Cardiac muscle cell (in vitro differentiated cells and primary cell): Measurements from ENCODE around the gene CDV3. TPM values are rescaled to one million over a fixed set of nuclear protein-coding genes. Genes with fewer than 3 reads are reported as not detected.
A peak's percentile ranks its signal among the peaks of the same experiment; 100 is the strongest.
"Not testable (repeated sequence)": the region's sequence is repeated elsewhere in the genome, so short reads cannot be mapped to it uniquely, and the experiment has no call there.

ENCODE experiments used
- DNase-seq, 2 donors: peaks; one replicate each; pipeline versions ENCODE4 v3.0.0 to v3.0.0-alpha.2; 2010 to 2017; ENCODE audit warnings: low read depth in 1 of 2, low spot score in 1 of 2
- H3K27ac ChIP-seq: fragments of 200-600 bp; sonication (generic); 2 replicates; pipeline ENCODE4 v1.5.1; 2016
- H3K27me3 ChIP-seq: fragments of 200-600 bp; sonication (generic); 2 replicates; pipeline ENCODE4 v1.6.0; 2016; ENCODE audit warnings: control low read depth
- H3K36me3 ChIP-seq: fragments of 200-600 bp; sonication (generic); 2 replicates; pipeline ENCODE4 v1.5.1; 2016; ENCODE audit warnings: control low read depth
- H3K4me1 ChIP-seq: fragments of 200-600 bp; sonication (generic); 2 replicates; pipeline ENCODE4 v1.8.1; 2017; ENCODE audit warnings: low read depth, mild to moderate bottlenecking, mixed run types
- H3K4me3 ChIP-seq: fragments of 200-600 bp; sonication (generic); 2 replicates; pipeline ENCODE4 v1.5.1; 2016; ENCODE audit warnings: mild to moderate bottlenecking
- H3K9me3 ChIP-seq: fragments of 200-600 bp; sonication (generic); 2 replicates; pipeline ENCODE4 v1.5.1; 2017; ENCODE audit warnings: low read depth, mild to moderate bottlenecking, control low read depth
- polyA plus RNA-seq: library from polyadenylated mRNA; unstranded; fragments of >200 nt; fragmentation: Nextera tagmentation; extraction: Ambion mirVana; gene quantifications from 2 replicates; pipeline ENCODE4 v1.2.1, GENCODE V29; 2016
- total RNA-seq: library from RNA; depleted of rRNA; stranded (reverse); fragments of >200 nt; gene quantifications from 2 replicates; pipeline ENCODE4 v1.2.3, GENCODE V29; 2016
- TF ChIP-seq, protein P1 (sequence below): IDR thresholded peaks from 2 replicates; pipeline ENCODE4 v1.5.1; 2012; ENCODE audit warnings: low read depth, mild to moderate bottlenecking, low read length

The CDV3 gene
- total and polyA plus RNA-seq, 2 experiments from 2014 or later: 56.7 to 100 TPM

DNA sequence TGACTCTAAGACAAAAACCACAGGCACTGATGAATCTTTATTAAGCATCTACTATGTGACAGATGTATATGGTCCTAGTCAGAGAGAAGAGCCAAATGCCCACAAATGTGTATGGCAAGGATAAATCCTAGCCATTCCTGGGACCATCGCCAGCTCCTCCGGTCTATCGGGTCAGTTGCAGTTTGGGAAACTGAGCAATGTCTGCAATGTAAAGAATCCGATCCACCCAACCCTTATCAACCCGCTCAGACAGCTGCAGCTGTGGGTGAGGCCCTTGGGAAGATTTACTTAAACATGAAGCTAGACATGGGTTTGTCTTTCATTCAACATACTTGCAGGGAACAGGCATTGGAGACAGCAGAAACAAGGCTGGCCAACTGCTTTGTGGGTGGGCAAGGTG is 40.5 kb upstream of the CDV3 start:
- H3K27me3 ChIP-seq: no peaks in the 10 kb centered on the region
- TF ChIP-seq, protein P1, sequence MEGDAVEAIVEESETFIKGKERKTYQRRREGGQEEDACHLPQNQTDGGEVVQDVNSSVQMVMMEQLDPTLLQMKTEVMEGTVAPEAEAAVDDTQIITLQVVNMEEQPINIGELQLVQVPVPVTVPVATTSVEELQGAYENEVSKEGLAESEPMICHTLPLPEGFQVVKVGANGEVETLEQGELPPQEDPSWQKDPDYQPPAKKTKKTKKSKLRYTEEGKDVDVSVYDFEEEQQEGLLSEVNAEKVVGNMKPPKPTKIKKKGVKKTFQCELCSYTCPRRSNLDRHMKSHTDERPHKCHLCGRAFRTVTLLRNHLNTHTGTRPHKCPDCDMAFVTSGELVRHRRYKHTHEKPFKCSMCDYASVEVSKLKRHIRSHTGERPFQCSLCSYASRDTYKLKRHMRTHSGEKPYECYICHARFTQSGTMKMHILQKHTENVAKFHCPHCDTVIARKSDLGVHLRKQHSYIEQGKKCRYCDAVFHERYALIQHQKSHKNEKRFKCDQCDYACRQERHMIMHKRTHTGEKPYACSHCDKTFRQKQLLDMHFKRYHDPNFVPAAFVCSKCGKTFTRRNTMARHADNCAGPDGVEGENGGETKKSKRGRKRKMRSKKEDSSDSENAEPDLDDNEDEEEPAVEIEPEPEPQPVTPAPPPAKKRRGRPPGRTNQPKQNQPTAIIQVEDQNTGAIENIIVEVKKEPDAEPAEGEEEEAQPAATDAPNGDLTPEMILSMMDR: no peak
- H3K4me1 ChIP-seq: no peaks in the 10 kb centered on the region
- H3K4me3 ChIP-seq: no peak overlapping the region
- DNase-seq: peak in 1 of 2 donors; percentile 72
- H3K27ac ChIP-seq: no peak overlapping the region
- H3K9me3 ChIP-seq: no peaks in the 10 kb centered on the region
- H3K36me3 ChIP-seq: no peaks in the 10 kb centered on the region

DNA sequence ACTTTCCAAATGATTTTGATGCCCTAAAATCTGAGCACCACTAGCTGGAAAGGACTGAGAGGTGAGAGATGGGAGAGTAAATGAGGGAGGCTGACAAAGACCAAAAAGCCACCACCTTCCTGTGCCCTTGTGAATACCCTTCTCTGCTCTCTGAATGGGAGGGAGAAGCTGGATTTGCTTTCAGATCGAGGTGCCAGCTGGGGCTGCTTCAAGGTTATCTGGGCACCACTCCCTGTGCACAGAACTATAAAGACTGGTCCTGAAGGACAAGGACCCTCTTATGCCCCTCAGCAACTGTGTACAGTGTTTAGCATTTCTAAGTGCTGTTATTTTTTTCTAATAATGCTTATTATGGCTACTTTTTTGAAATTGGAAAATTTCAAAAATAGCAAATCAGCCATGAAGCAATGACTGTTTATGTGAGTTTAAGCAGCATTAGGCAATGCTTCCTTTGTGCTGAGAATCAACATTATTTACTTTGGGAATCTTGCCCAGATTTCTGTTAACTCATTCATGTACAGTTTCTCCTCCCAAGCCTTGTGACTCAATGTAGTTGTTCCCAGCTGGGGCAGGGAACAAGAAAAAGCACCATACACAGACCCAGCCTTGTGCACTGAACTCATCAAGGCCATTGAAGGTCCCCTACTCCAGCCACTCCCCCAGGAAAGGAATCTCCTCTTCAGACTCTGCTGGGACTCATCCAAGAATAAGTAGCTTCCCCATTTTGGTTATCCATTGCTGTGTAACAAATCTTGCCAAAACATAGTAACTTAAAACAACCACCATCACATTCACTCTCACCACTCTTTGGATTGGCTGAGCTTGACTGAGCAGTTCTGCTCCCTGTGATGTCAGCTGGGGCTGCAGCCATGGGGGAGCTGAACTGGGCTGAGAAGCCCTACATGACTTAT is 37.3 kb upstream of the CDV3 start:
- Histone ChIP-seq H3K27ac (no peak overlapping the region), H3K9me3 (no peaks in the 10 kb centered on the region), H3K27me3 (no peaks in the 10 kb centered on the region), H3K4me1 (no peaks in the 10 kb centered on the region), H3K36me3 (no peaks in the 10 kb centered on the region), H3K4me3 (no peak overlapping the region)
- DNase-seq: peak in 1 of 2 donors; percentile 94
- TF ChIP-seq, protein P1: no peak

DNA sequence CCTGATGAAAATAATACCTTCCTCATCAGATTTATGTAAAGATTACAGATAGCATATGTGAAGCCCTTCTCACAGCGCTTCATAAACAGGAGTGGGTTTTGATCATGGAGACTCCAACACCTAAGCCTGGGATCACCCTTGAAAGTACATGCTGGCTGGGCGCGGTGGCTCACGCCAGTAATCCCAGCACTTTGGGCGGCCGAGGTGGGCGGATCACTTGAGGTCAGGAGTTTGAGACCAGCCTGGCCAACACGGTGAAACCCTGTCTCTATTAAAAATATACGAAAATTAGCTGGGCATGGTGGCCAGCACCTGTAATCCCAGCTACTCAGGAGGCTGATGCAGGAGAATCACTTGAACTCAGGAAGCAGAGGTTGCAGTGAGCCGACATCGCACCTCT is 36.4 kb upstream of the CDV3 start:
- H3K9me3 ChIP-seq, DNase-seq, H3K36me3 ChIP-seq: not testable (repeated sequence)

DNA sequence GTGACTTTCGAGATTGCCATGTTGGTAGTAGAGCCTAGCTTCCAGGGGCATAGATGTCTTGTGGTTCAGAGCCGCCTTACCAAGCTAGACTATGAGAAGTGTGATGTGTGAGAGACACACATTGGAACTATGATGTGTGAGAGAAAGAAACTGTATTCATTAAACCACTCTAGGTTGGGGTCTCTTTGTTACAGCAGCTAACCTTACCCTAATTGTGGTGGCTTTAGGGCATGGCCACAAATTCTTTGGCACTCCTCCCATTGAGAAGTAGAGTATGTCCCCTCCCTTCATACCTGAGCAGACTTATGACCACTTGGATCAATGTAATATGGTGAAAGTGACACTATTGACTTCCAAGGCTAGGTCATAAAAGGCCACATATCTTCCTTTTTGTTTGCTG is 35.3 kb upstream of the CDV3 start:
- no peak overlapping the region for H3K27ac ChIP-seq
- TF ChIP-seq, protein P1: no peak
- H3K4me3 ChIP-seq: no peak overlapping the region
- DNase-seq: no peak
- no peaks in the 10 kb centered on the region for H3K36me3 ChIP-seq
- no peaks in the 10 kb centered on the region for H3K4me1 ChIP-seq
- H3K9me3 ChIP-seq: no peaks in the 10 kb centered on the region
- no peaks in the 10 kb centered on the region for H3K27me3 ChIP-seq

More for the DNA sequence above, 36.4 kb upstream of the CDV3 start:
- not testable (repeated sequence) for H3K27ac ChIP-seq, H3K4me3 ChIP-seq, H3K4me1 ChIP-seq, H3K27me3 ChIP-seq

DNA sequence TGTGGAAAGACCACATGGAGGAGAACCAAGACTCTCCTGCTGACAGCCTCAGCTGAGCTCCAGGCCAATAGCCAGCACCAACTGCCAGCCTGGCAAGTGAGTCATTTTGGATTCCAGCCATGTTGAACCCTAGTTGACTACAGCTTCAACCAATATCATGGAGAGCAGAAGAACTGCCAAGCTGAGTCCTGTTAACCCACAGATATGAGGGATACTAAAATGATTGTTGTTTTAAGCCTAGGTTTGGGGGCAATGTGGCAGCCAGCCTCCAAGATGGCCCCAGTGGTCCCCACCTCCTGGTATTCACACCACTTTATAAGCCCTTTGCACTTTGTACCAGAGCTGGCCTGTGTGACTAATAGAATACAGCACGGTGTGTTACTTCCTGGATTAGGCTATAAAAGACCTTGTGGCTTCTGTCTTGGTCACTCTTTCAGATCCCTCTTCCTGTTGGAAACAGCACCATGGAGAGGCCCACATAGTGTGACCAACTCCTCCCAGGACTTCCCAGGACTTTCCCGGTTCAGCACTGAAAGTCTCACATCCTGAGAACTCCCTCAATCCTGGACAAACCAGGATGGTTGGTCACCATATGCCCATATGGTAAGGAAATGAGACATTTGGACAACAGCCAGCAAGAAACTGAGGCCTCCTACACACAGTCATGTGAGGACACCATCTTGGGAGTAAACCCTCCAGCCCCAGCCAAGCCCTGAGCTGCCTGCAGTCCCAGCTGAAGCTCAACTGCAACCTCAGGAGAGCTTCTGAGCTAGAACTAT is 32.4 kb upstream of the CDV3 start:
- DNase-seq: peak in 1 of 2 donors; percentile 59
- Histone ChIP-seq H3K27me3 (no peaks in the 10 kb centered on the region), H3K27ac (no peak overlapping the region), H3K36me3 (no peaks in the 10 kb centered on the region), H3K4me3 (no peak overlapping the region), H3K9me3 (no peaks in the 10 kb centered on the region), H3K4me1 (no peaks in the 10 kb centered on the region)
- TF ChIP-seq, protein P1: no peak

DNA sequence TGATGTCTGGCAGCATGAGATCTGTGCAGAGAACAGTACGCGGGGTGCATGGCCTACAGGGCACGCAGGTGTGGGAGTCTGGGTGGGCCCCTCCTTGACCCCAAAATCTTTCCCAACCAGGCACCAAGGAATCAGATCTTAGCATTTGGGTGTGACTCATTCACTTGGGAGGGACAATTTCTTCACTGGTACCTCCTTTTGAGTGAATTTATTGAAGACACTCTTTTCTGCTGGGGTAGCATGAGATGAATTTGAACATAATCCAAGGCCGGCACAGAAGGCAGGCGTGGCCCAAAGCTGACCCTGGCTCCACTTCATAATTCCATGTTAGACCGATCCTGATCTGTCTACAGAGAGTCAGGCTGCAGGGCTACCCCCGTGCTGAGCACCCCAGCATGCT is 30.6 kb upstream of the CDV3 start:
- Histone ChIP-seq H3K27me3 (no peaks in the 10 kb centered on the region), H3K36me3 (no peaks in the 10 kb centered on the region), H3K27ac (no peak overlapping the region), H3K9me3 (no peaks in the 10 kb centered on the region), H3K4me1 (peaks cover 8% of the 10 kb centered on the region), H3K4me3 (no peak overlapping the region)
- no peak for DNase-seq
- TF ChIP-seq, protein P1: no peak

DNA sequence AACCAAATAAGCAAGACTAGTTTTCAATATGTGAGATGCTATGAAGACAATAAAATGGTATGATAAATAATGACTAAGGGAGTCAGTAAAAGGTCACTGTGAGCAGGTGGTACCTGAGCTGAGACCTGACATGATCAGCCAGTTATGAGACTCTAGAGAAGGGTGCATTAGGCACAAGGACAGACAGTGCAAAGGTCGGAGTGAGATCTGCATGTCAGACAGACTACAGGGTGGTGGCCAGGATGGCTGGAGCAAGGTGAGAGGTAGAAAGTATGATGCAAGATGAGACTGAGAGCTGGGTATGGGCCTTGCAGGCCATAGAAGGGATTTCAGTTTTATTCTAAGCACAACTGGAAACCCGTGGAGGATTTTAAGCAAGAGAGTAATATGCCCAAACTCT is 28.5 kb upstream of the CDV3 start:
- DNase-seq, H3K27ac ChIP-seq, H3K36me3 ChIP-seq, H3K9me3 ChIP-seq, H3K27me3 ChIP-seq, H3K4me3 ChIP-seq: not testable (repeated sequence)
- H3K4me1 ChIP-seq: peaks cover 12% of the 10 kb centered on the region
